SK-N-MC (cell line): ENCODE data around the gene UBAP1L.

Experiments
- DNase-seq: peaks from one replicate; pipeline ENCODE4 v3.0.0-alpha.2; 2011; ENCODE audit warnings: low read depth, low spot score
- H3K27ac ChIP-seq: fragments of 200-600 bp; sonication (generic); 2 replicates; pipeline ENCODE4 v1.5.1; 2016; ENCODE audit warnings: mixed run types
- H3K36me3 ChIP-seq: fragments of 200-600 bp; sonication (generic); 2 replicates; pipeline ENCODE4 v1.6.1; 2017; ENCODE audit warnings: antibody characterized with exemption, low read length, mixed read lengths; ENCODE audit not compliant: insufficient read depth
- H3K4me3 ChIP-seq: fragments of 200-600 bp; sonication (generic); 2 replicates; pipeline ENCODE4 v1.5.1; 2016
- H3K9ac ChIP-seq: fragments of 200-600 bp; sonication (generic); 2 replicates; pipeline ENCODE4 v1.8.0; 2017; ENCODE audit warnings: mixed run types, mixed read lengths; ENCODE audit not compliant: insufficient read length
- H3K9me3 ChIP-seq: fragments of 200-600 bp; sonication (generic); 2 replicates; pipeline ENCODE4 v1.6.1; 2017; ENCODE audit warnings: low read depth, mild to moderate bottlenecking, antibody characterized with exemption, low read length, moderate library complexity, mixed read lengths
- EZH2 ChIP-seq: fragments of 200-600 bp; sonication (generic); IDR thresholded peaks from one replicate; pipeline ENCODE4 v1.6.1; 2017; ENCODE audit warnings: antibody characterized with exemption
- FOXP2 ChIP-seq: optimal IDR thresholded peaks from 2 replicates; pipeline ENCODE3; 2011; ENCODE audit warnings: mild to moderate bottlenecking, moderate library complexity; ENCODE audit not compliant: insufficient read depth; ENCODE audit errors: extremely low read length, control extremely low read depth
- POLR2AphosphoS5 ChIP-seq: IDR thresholded peaks from 2 replicates; pipeline ENCODE4 v1.6.1; 2012; ENCODE audit warnings: mild to moderate bottlenecking, low read depth, low read length, borderline replicate concordance

The UBAP1L gene

DNA sequence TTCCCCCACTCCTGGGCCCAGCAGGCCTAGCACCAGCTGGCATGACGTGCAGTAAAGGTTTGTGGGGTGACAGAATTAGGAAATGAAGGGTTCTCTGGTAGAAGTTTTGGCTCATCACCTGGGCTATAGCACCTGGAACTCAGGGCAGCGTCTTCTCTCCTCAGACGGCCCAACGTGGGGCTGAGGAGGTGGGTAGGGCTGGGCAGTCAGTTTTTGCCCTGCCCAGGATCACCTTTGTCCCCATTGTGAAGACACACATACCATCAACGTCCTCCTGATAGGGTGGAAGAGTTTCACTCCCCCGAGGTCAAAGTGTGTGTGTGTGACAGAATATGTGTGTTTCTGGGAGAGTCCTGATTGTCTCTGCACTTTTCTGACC, 26.4 kb downstream of the UBAP1L start:
- Histone ChIP-seq H3K9ac (no peak overlapping the region), H3K9me3 (no peaks in the 10 kb centered on the region), H3K36me3 (no peaks in the 10 kb centered on the region), H3K27ac (no peak overlapping the region), H3K4me3 (no peak overlapping the region)
- TF ChIP-seq EZH2 (no peak), POLR2AphosphoS5 (no peak), FOXP2 (no peak)
- no peak for DNase-seq

DNA sequence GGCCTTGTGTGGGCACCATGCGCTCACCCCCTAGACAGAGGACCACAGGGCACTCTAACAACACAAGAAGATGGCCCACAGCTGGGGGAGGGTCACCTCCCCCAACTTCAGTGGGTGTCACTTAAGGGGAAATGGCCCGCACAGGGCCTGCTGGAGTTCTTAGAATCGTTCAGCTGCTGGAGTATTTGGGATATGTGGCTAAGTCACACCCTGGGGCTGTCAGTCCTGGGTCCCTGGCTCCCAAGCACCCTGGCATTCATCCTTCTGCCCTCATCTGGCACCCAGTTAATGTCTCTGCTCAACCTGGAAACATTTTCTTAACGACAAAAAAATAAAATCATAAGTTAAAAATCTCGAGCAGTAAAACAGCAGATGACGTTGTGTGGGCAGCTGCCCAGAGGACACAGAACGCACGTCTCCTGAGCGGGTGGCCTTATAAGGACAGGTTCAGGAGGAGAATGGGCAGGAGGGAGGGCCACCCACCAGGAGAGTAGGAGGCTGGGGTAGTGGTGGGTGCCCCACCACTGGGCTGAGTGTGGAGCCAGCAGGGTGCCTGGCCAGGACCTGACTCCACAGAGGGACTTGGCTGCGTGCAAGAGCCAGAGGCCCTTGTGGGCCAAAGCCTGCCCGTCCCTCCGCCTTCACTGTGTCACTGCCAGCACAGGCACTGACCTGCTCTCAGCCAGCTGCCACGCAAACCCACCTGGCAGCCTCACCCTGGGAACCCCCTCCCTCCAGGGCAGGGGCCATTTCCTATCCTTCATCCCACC, 26.9 kb downstream of the UBAP1L start:
- Histone ChIP-seq H3K9ac (no peak overlapping the region), H3K27ac (no peak overlapping the region), H3K36me3 (no peaks in the 10 kb centered on the region), H3K4me3 (no peak overlapping the region), H3K9me3 (no peaks in the 10 kb centered on the region)
- no peak for DNase-seq
- TF ChIP-seq POLR2AphosphoS5 (no peak), EZH2 (no peak), FOXP2 (no peak)

DNA sequence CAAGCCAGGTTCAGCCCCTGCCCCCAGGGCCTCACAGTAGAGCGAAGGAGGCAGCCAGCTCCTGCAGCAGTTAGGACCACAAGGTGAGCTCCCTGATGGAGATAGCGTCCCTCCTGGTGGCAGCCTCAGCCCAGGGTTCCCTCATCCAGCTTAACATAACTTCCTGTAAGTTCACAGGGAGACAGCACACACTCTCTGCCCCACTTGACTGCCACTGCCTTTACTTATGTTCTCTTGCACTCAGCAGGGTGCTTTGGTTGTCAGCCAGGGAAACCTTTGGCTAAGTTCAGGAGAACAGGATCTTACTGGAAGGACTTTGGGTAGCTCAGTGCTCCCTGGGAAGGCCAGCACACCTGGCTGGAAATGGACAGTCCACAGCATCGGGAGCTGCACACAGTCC, 27.6 kb downstream of the UBAP1L start:
- no peak overlapping the region for H3K9ac ChIP-seq
- no peak overlapping the region for H3K27ac ChIP-seq
- TF ChIP-seq POLR2AphosphoS5 (no peak), FOXP2 (no peak), EZH2 (no peak)
- H3K4me3 ChIP-seq = no peak overlapping the region
- no peaks in the 10 kb centered on the region for H3K36me3 ChIP-seq
- no peaks in the 10 kb centered on the region for H3K9me3 ChIP-seq
- no peak for DNase-seq

DNA sequence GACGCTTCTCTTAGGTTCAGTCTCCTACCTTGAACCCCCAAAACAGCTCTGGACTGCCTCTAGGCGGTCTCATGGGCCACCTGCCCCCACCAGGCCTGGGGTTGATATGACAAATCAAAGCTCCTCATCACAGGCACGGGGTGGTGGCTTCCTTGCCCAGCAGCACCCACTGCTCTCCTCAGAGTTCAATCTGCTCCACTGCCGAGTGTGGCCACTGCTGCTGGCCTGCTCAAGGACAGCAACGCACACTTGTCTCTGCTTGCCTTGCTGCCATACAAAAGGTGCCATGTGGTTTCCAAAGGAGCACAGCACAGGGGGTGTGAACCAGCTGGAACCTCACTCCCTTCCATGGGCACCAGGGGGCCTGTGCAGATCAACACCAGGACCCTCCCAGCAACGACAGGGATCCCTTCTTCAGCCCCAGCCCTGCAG, 28.3 kb downstream of the UBAP1L start:
- Histone ChIP-seq H3K9me3 (no peaks in the 10 kb centered on the region), H3K4me3 (no peak overlapping the region), H3K9ac (no peak overlapping the region), H3K27ac (no peak overlapping the region), H3K36me3 (no peaks in the 10 kb centered on the region)
- no peak for TF ChIP-seq FOXP2
- no peak for TF ChIP-seq EZH2
- TF ChIP-seq POLR2AphosphoS5 = no peak
- DNase-seq = no peak

DNA sequence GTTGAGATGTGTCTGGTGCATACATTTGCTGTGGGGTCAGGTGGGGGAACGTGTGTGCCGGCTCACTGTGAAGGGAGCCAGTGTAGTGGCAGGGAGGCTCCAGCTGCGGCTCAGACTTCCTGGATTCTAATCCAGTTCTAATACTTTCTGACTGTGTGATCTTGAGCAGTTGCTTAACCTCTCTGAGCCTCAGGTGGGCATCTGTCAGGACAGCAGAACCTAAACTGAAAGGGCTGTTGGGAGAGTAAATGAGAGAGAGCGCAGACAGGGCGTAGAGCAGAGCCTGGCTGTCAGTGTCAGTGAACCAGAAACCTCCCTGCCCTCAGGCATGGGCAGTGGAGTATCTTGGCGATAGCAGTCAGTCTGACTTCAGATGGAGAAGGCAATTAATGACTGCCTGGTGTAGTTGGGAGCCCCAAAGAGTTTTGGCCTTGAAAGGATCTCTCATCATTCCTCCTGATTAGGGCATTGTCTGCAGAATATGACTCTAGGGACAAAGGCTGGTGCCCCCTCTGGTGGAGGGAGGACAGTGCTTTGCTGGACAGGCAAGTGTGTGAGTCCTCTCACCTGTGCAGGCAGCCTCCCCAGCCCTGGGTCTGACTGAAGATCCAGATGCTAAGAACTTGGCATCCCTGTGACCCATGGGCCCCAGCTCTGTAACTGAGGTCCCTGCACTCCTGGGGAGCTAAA, 28.9 kb downstream of the UBAP1L start:
- H3K9me3 ChIP-seq = no peaks in the 10 kb centered on the region
- H3K4me3 ChIP-seq = no peak overlapping the region
- TF ChIP-seq EZH2 (no peak), FOXP2 (no peak), POLR2AphosphoS5 (no peak)
- no peaks in the 10 kb centered on the region for H3K36me3 ChIP-seq
- H3K27ac ChIP-seq = no peak overlapping the region
- DNase-seq = no peak
- no peak overlapping the region for H3K9ac ChIP-seq

DNA sequence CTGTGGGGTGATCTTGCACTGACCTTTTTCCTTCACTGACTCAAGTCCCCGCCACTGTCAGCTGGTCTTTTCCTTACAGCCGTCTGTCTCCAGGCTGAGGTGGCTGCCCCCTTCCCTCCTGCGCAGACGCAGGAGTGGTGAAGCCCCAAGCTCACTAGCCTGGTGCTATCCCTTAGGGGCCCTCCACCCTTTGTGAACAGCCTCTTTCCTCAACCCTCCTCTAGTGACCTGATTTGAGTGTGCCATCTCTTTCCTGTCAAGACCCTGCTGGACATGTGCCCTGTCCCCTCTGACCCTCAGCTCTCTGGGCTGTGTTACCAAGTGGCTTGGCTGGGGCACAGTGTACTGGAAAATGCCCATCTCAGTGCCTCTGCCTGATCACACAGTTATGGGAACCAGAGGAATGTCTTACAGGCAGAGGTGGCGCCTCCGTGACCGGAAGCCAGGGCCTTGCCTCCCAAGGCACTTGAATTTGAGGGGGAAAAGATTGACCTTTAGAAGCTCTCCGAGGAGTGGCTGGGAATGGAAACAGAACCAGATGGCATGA, 29.7 kb downstream of the UBAP1L start:
- no peak for DNase-seq
- TF ChIP-seq FOXP2 (no peak), POLR2AphosphoS5 (no peak), EZH2 (no peak)
- Histone ChIP-seq H3K36me3 (no peaks in the 10 kb centered on the region), H3K9me3 (no peaks in the 10 kb centered on the region), H3K9ac (no peak overlapping the region), H3K4me3 (no peak overlapping the region), H3K27ac (no peak overlapping the region)

DNA sequence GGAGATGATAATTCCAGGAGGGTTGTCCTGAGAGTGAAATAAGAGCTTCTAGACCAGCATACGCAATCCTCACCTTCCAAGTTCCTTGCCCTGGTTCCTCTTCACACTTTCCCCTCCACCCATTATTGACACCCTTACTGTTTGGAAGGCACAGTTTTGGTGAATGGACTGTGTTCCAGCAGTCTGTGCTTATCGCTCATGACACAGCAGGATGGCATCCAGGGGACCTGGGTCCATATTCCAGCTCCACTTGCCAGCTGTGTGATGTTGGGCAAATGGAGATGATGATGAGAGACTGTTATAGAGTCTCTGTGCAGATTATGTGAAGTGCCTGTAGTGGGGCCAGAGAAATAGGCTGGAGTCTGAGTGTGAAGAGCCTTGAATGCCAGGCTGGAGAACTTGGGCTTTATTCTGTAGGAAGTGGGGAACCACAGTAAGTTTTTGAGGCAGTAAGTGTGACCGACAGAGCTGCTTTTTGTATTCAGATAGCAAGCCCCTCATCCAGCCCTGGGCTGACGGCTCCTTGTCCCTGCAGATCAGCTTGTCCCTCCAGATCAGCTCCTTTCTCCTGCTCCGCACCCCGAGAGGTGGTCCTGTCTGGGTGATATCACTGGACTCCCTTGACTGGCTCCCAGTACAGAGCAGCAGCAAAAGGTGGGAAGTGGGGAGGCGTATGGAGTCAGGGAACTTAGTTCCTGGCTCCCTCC, 30.3 kb downstream of the UBAP1L start:
- H3K9ac ChIP-seq = no peak overlapping the region
- TF ChIP-seq POLR2AphosphoS5 (no peak), EZH2 (no peak), FOXP2 (no peak)
- no peaks in the 10 kb centered on the region for H3K9me3 ChIP-seq
- no peaks in the 10 kb centered on the region for H3K36me3 ChIP-seq
- no peak overlapping the region for H3K27ac ChIP-seq
- DNase-seq = no peak
- no peak overlapping the region for H3K4me3 ChIP-seq

DNA sequence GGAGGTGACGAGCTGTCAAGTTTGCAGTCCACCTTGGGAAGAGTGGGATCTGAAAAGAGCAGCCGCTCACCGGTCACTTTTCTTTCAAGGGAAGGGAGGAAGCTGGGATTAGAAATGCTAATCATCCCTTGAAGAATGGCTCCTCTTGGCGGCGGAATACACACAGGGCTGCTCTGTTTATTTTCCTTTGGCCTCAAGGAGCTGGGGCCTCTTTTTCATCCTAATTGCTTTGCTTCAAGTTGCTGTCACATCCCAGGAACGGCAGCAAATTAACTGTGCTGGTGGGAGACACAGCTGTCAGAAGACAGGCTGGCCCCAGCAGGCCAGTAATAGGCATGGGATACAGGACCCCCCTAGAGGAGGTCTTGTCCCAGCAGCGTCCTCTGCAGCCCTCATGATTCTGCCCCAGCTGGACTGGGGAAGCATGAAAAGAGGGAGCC, 31.7 kb downstream of the UBAP1L start:
- Histone ChIP-seq H3K27ac (no peak overlapping the region), H3K4me3 (no peak overlapping the region), H3K9ac (no peak overlapping the region), H3K9me3 (no peaks in the 10 kb centered on the region), H3K36me3 (no peaks in the 10 kb centered on the region)
- no peak for DNase-seq
- no peak for TF ChIP-seq EZH2
- TF ChIP-seq FOXP2 = no peak
- no peak for TF ChIP-seq POLR2AphosphoS5
